Measurements from ENCODE around the gene PROCR.
A peak's percentile ranks its signal among the peaks of the same experiment; 100 is the strongest.

Gene PROCR

DNA sequence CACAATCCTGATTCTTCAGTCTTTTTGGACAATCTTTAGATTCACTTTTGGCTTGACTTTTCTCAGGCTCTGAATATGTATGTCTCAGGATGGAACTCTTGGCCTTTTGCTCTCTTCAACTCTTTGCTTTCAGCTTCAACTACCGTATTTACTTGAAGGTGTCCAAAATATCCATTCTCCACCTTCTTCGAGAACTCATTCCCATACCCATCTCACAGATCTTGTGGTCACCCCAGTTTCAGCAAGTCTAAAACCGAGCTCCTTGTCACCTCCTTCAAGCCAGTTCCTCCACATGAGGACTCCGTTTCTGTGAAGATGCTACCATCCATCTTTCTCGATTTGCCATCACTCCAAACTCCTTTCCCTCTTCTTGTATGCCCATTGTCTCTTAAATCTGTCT lies 52.7 kb downstream of the PROCR start:
- TF ChIP-seq TAF1 (IDR thresholded peaks at IDR 0.05; ENCODE audit: low read depth) (no peak), NFIC (IDR thresholded peaks at IDR 0.05) (no peak), ZBTB7A (IDR thresholded peaks at IDR 0.05; ENCODE audit: low read depth) (no peak), CREB1 (IDR thresholded peaks at IDR 0.05; ENCODE audit: low read depth) (no peak), TCF12 (IDR thresholded peaks at IDR 0.05; ENCODE audit: low read depth) (no peak), EGR1 (IDR thresholded peaks at IDR 0.05) (no peak), REST (IDR thresholded peaks at IDR 0.05; ENCODE audit: low read depth) (no peak), CEBPB (IDR thresholded peaks at IDR 0.05) (no peak), RAD21 (IDR thresholded peaks at IDR 0.05; ENCODE audit: low read depth) (no peak), TEAD4 (IDR thresholded peaks at IDR 0.05) (no peak), YY1 (IDR thresholded peaks at IDR 0.05; ENCODE audit: low read depth) (no peak), FOXM1 (IDR thresholded peaks at IDR 0.05; ENCODE audit: borderline replicate concordance, low read depth) (no peak), EP300 (IDR thresholded peaks at IDR 0.05; ENCODE audit: borderline replicate concordance) (no peak)
- TF ChIP-seq, protein P1, sequence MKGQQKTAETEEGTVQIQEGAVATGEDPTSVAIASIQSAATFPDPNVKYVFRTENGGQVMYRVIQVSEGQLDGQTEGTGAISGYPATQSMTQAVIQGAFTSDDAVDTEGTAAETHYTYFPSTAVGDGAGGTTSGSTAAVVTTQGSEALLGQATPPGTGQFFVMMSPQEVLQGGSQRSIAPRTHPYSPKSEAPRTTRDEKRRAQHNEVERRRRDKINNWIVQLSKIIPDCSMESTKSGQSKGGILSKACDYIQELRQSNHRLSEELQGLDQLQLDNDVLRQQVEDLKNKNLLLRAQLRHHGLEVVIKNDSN (IDR thresholded peaks at IDR 0.05) = no peak
- TF ChIP-seq, protein P2, sequence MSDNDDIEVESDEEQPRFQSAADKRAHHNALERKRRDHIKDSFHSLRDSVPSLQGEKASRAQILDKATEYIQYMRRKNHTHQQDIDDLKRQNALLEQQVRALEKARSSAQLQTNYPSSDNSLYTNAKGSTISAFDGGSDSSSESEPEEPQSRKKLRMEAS (IDR thresholded peaks at IDR 0.05) = no peak

DNA sequence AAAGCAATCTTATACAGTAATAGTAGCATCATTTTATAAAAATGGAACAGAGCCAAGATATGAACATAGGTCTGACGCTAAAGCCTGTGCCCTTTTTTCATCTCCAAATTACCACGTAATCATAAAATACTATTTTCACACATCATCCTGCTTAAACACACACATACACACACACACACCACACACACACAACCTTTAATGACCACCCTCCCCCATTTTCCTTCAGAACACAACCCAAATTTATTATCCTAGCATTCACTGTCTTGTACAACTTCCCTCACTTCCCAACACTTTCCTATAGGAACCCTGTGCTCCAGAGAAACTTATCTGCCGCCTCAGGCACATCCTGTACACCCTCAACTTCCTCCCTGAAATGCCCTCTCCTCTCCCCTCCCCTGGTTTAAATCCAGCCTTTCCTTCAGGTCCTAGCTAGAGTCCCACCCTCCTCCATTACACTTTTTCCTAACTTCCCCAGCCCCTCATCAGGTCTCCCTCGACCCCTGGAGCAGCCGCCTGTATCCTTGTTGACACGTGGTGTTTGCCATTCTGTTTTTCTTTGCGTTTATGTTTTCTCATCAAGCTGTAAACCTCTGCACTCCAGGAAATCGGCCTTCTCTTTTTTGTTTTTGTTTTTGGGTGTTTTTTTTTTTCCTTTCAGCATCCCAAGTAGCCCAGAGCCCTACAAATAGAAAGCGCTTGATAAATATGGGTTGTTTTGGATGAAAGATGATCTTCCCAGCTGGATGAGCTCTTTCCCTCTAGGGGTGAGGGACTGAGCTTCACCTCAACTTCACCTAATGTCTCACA lies 53.6 kb downstream of the PROCR start:
- TF ChIP-seq, protein P2 (IDR thresholded peaks at IDR 0.05) = no peak
- TF ChIP-seq EGR1 (IDR thresholded peaks at IDR 0.05) (no peak), CEBPB (IDR thresholded peaks at IDR 0.05) (no peak)

- TF ChIP-seq EP300 (IDR thresholded peaks at IDR 0.05; ENCODE audit: borderline replicate concordance) (no peak), ZBTB7A (IDR thresholded peaks at IDR 0.05; ENCODE audit: low read depth) (peak; percentile 59)
These were observed 54.4 kb downstream of the PROCR start, which contains the start of gene MMP24 for GRCh38 chr20:35226126-35226883. Gene MMP24, plus strand, starts transcription at chr20:35226690. Its CDS starts 49 bp downstream, at chr20:35226739.
